DOHH2 (cell line): ENCODE data around the gene CATSPER4.

Experiments
- H3F3A ChIP-seq: fragments of 200-600 bp; sonication (generic), shearing (Covaris generic); 2 replicates; pipeline ENCODE4 v1.6.0; 2016; ENCODE audit warnings: antibody characterized with exemption, mild to moderate bottlenecking; ENCODE audit not compliant: control insufficient read depth, insufficient read depth
- H3K27ac ChIP-seq: fragments of 200-600 bp; sonication (generic); 2 replicates; pipeline ENCODE4 v1.5.1; 2014; ENCODE audit warnings: low read depth, mild to moderate bottlenecking, low read length, moderate library complexity
- H3K27me3 ChIP-seq: fragments of 200-600 bp; sonication (generic); 2 replicates; pipeline ENCODE4 v1.6.1; 2014; ENCODE audit warnings: mild to moderate bottlenecking, low read length, mixed read lengths; ENCODE audit not compliant: control insufficient read depth
- H3K36me3 ChIP-seq: fragments of 200-600 bp; sonication (generic); 2 replicates; pipeline ENCODE4 v1.6.1; 2014; ENCODE audit warnings: mild to moderate bottlenecking, low read length, moderate library complexity, mixed read lengths; ENCODE audit not compliant: control insufficient read depth
- H3K4me1 ChIP-seq: fragments of 200-600 bp; sonication (generic); 2 replicates; pipeline ENCODE4 v1.6.1; 2014; ENCODE audit warnings: mild to moderate bottlenecking, low read length, mixed read lengths; ENCODE audit not compliant: control insufficient read depth
- H3K4me2 ChIP-seq: fragments of 200-600 bp; sonication (generic); 2 replicates; pipeline ENCODE4 v1.6.0; 2014; ENCODE audit warnings: mild to moderate bottlenecking, low read length, moderate library complexity
- H3K4me3 ChIP-seq: fragments of 200-600 bp; sonication (generic); 2 replicates; pipeline ENCODE4 v1.5.1; 2014; ENCODE audit warnings: mild to moderate bottlenecking, low read length, mixed read lengths
- H3K79me2 ChIP-seq: fragments of 200-600 bp; sonication (generic); 2 replicates; pipeline ENCODE4 v1.6.1; 2014; ENCODE audit warnings: mild to moderate bottlenecking, low read length, mixed read lengths; ENCODE audit not compliant: control insufficient read depth
- H3K9me2 ChIP-seq: fragments of 200-600 bp; sonication (generic); replicated peaks from 2 replicates; pipeline ENCODE4 v1.6.1; 2014; ENCODE audit warnings: mild to moderate bottlenecking, low read length, mixed read lengths; ENCODE audit not compliant: control insufficient read depth
- H3K9me3 ChIP-seq: fragments of 200-600 bp; sonication (generic); 2 replicates; pipeline ENCODE4 v1.6.1; 2014; ENCODE audit warnings: antibody characterized with exemption, low read length, mixed read lengths; ENCODE audit not compliant: control insufficient read depth, insufficient read depth
- H4K20me1 ChIP-seq: fragments of 200-600 bp; sonication (generic); 2 replicates; pipeline ENCODE4 v1.6.0; 2014; ENCODE audit warnings: low read depth, mild to moderate bottlenecking, antibody characterized with exemption, low read length, moderate library complexity; ENCODE audit not compliant: control insufficient read depth, insufficient read depth
- CTCF ChIP-seq: fragments of 200-600 bp; sonication (generic); IDR thresholded peaks from one replicate; pipeline ENCODE4 v1.5.1; 2014; ENCODE audit warnings: antibody characterized with exemption, mild to moderate bottlenecking, low read depth, low read length; ENCODE audit not compliant: poor library complexity, severe bottlenecking
- EZH2phosphoT487 ChIP-seq: fragments of 200-600 bp; sonication (generic); IDR thresholded peaks from 2 replicates; pipeline ENCODE4 v1.6.1; 2017; ENCODE audit warnings: borderline replicate concordance, mild to moderate bottlenecking, antibody characterized with exemption, low read length, moderate library complexity, mixed read lengths

CATSPER4 gene

DNA sequence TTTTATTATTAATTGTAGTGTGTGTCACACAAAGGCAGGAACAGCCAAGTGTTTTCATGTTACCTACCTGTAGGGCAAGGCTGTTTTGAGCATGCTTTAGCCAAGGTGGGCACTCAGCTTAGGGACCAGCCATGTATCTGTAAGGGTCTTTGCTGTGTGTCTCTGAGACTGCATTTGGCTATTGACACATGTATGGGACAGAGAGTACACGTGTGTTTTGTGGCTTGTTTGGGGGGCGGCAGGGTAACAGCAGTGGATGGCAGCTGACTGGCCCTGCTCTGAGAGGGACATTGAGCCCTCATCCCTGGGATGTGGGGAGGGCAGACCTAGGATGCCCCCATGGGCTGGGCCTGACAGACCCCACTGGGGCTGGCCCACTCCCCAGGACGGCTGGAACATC is 6.9 kb downstream of the CATSPER4 start:
- Histone ChIP-seq H4K20me1 (no peaks in the 10 kb centered on the region), H3K9me3 (no peaks in the 10 kb centered on the region), H3K9me2 (no peaks in the 10 kb centered on the region), H3F3A (no peaks in the 10 kb centered on the region), H3K36me3 (no peaks in the 10 kb centered on the region), H3K4me2 (no peak overlapping the region), H3K4me3 (no peak overlapping the region), H3K4me1 (peaks cover 7% of the 10 kb centered on the region), H3K27me3 (peaks cover 21% of the 10 kb centered on the region), H3K27ac (no peak overlapping the region), H3K79me2 (no peaks in the 10 kb centered on the region)
- TF ChIP-seq EZH2phosphoT487 (no peak), CTCF (no peak)

GRCh38 chr1:26197813-26198212 is 7.4 kb downstream of the CATSPER4 start:
- Histone ChIP-seq H3K9me2 (no peaks in the 10 kb centered on the region), H3K4me3 (no peak overlapping the region), H3K4me2 (no peak overlapping the region), H3K4me1 (peaks cover 7% of the 10 kb centered on the region), H3K9me3 (no peaks in the 10 kb centered on the region), H3F3A (no peaks in the 10 kb centered on the region), H3K27ac (no peak overlapping the region), H4K20me1 (no peaks in the 10 kb centered on the region), H3K27me3 (peaks cover 21% of the 10 kb centered on the region), H3K79me2 (no peaks in the 10 kb centered on the region), H3K36me3 (no peaks in the 10 kb centered on the region)
- no peak for TF ChIP-seq CTCF
- no peak for TF ChIP-seq EZH2phosphoT487

- H3K4me1 ChIP-seq = peaks cover 7% of the 10 kb centered on the region
- H3K4me3 ChIP-seq = no peak overlapping the region
- no peaks in the 10 kb centered on the region for H3F3A ChIP-seq
- no peak for TF ChIP-seq EZH2phosphoT487
- no peak for TF ChIP-seq CTCF
- H3K4me2 ChIP-seq = no peak overlapping the region
- H3K9me3 ChIP-seq = no peaks in the 10 kb centered on the region
- no peaks in the 10 kb centered on the region for H3K79me2 ChIP-seq
- no peaks in the 10 kb centered on the region for H4K20me1 ChIP-seq
- no peak overlapping the region for H3K27ac ChIP-seq
- peaks cover 22% of the 10 kb centered on the region for H3K27me3 ChIP-seq
- H3K9me2 ChIP-seq = no peaks in the 10 kb centered on the region
- H3K36me3 ChIP-seq = no peaks in the 10 kb centered on the region
Measured at GRCh38 chr1:26200413-26200812, 10.0 kb downstream of the CATSPER4 start.
